ENCODE data around the gene BACE1. TPM values are rescaled to one million over a fixed set of nuclear protein-coding genes. Genes with fewer than 3 reads are reported as not detected.

Gene BACE1
- total and polyA plus RNA-seq, 2 donors (not counting 3 experiments of a cell fraction or from before 2014, with no cell fraction given) = 28.8 to 29.6 TPM

- no peaks in the 10 kb centered on the region for H3K9me3 ChIP-seq (replicated peaks; ENCODE audit: control insufficient read depth, insufficient read depth, low read length)
- BruUV-seq (replicated peaks) = no TSS peak
- H3K9me1 ChIP-seq (replicated peaks; ENCODE audit: control insufficient read depth, extremely low read depth, insufficient read depth, low read length) = no peaks in the 10 kb centered on the region
- no peaks in the 10 kb centered on the region for H3K27me3 ChIP-seq (ENCODE audit: control insufficient read depth in 2 of 2, insufficient read depth in 2 of 2, low read length in 2 of 2)
- no peak overlapping the region for H3K4me3 ChIP-seq (replicated peaks in 1 of 3; ENCODE audit: insufficient read depth in 1 of 3, low read depth in 1 of 3, low read length in 3 of 3)
- intact Hi-C loops (cut with micrococcal nuclease) = no loop called here
- peaks cover 7 to 9% of the 10 kb centered on the region in 2 experiments for H3K36me3 ChIP-seq (ENCODE audit: control insufficient read depth in 2 of 2, extremely low read depth in 1 of 2, insufficient read depth in 2 of 2, low read length in 2 of 2)
- ChIA-PET POLR2A (no interaction called here), CTCF (interaction anchor here (1.0 kb wide), 1 partner anchor 103 kb away, joined by 3 read pairs; no protein-coding TSS in a partner anchor)
- dilution Hi-C loops (cut with MboI; ENCODE audit: extremely low pct_ligation_motif_present, low sequenced_read_pairs) = no loop called here
- H3K27ac ChIP-seq (ENCODE audit: insufficient read depth, low read depth, low read length) = no peak overlapping the region
- FAIRE-seq = no peak
- TF ChIP-seq MAX (IDR thresholded peaks at IDR 0.05; ENCODE audit: insufficient read depth, insufficient read length) (no peak), FOS (IDR thresholded peaks at IDR 0.05; ENCODE audit: borderline replicate concordance, insufficient read depth, low read length) (no peak), POLR2A (IDR thresholded peaks at IDR 0.05; ENCODE audit: low read depth, low read length) (no peak), MYC (IDR thresholded peaks at IDR 0.05; ENCODE audit: low read depth, low read length) (no peak), GATA2 (IDR thresholded peaks at IDR 0.05; ENCODE audit: insufficient read depth, insufficient read length, low read depth, low read length) (no peak), POLR2AphosphoS5 (IDR thresholded peaks at IDR 0.05; ENCODE audit: insufficient read depth, low read depth, low read length) (no peak), JUN (IDR thresholded peaks at IDR 0.05; ENCODE audit: borderline replicate concordance, insufficient read depth, insufficient read length, low read depth) (no peak), EZH2 (IDR thresholded peaks at IDR 0.05; ENCODE audit: borderline replicate concordance, low read depth, low read length, severe bottlenecking) (no peak)
- TF ChIP-seq, protein P1, sequence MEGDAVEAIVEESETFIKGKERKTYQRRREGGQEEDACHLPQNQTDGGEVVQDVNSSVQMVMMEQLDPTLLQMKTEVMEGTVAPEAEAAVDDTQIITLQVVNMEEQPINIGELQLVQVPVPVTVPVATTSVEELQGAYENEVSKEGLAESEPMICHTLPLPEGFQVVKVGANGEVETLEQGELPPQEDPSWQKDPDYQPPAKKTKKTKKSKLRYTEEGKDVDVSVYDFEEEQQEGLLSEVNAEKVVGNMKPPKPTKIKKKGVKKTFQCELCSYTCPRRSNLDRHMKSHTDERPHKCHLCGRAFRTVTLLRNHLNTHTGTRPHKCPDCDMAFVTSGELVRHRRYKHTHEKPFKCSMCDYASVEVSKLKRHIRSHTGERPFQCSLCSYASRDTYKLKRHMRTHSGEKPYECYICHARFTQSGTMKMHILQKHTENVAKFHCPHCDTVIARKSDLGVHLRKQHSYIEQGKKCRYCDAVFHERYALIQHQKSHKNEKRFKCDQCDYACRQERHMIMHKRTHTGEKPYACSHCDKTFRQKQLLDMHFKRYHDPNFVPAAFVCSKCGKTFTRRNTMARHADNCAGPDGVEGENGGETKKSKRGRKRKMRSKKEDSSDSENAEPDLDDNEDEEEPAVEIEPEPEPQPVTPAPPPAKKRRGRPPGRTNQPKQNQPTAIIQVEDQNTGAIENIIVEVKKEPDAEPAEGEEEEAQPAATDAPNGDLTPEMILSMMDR (IDR thresholded peaks at IDR 0.05; ENCODE audit: extremely low read depth in 1 of 2, insufficient read depth in 1 of 2, low read depth in 1 of 2, low read length in 2 of 2) = no peak
- H3K4me1 ChIP-seq (ENCODE audit: control insufficient read depth, extremely low read depth, insufficient read depth, low read length) = peaks cover 21% of the 10 kb centered on the region
- H3K9ac ChIP-seq (replicated peaks; ENCODE audit: extremely low read depth, insufficient read depth, low read length) = no peak overlapping the region
- DNase-seq (ENCODE audit: low read depth, low spot score) = no peak
- no peaks in the 10 kb centered on the region for H4K20me1 ChIP-seq (replicated peaks; ENCODE audit: control insufficient read depth, extremely low read depth, insufficient read depth, low read length)
- no peak overlapping the region for H2AFZ ChIP-seq (ENCODE audit: low read depth, low read length)
- H3K79me2 ChIP-seq (ENCODE audit: control insufficient read depth, insufficient read depth, low read length) = no peaks in the 10 kb centered on the region
- H3K4me2 ChIP-seq (ENCODE audit: insufficient read depth, low read length) = no peak overlapping the region
Observed at GRCh38 chr11:117282956-117283355, 33.1 kb downstream of the BACE1 start.

All from endothelial cell of umbilical vein (primary cell).